HCEC 1CT (cell line): ENCODE data around the gene BCL7C.
"Not testable (repeated sequence)": the region's sequence is repeated elsewhere in the genome, so short reads cannot be mapped to it uniquely, and the experiment has no call there.

Experiments used
- DNase-seq: peaks from one replicate; pipeline ENCODE4 v3.0.0-alpha.2; 2017

BCL7C gene

DNA sequence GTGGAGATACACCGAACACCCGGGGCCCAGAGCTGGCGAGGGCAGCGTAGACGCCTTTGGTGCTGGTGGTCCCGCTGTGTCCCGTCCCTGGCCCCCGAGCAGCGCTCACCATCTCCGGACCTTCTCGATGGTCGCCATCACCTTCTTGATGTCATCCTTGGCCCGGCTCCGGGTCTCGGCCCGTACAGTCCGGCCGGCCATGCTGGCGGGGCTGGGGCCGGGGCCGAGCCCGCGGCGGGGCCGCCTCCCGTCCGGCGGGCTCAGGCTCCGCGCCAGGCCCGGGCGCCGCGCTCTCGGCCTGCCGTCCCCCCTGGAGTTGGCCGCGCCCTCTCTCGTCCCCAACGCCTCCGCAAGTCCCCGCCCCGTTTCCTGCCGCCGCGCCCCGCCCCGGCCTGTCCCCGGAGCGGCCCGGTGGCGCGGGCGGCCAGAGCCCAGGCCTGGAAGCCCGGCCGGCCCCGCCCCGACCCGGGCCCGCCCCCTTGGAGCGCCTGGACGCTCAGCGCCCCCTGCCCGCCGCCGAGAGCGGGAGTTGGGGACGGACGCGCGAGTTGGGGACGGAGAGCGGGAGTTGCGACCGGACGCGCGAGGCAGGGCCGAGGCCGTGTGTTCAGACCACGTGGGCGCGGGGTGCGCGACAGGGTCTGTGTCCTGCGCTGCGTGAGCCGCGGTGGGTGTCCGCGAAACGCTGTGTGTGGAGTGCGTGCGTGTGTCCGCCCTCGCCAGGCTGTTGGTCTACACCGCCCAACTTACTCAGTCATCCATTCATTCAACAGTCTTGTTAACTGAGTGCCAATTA is at the start of gene BCL7C:
TSS of gene BCL7C (minus strand) at position 334 of the 796 bp plus-strand sequence. CDS start at position 201, 133 bp downstream.
- DNase-seq = peak; percentile 85

DNA sequence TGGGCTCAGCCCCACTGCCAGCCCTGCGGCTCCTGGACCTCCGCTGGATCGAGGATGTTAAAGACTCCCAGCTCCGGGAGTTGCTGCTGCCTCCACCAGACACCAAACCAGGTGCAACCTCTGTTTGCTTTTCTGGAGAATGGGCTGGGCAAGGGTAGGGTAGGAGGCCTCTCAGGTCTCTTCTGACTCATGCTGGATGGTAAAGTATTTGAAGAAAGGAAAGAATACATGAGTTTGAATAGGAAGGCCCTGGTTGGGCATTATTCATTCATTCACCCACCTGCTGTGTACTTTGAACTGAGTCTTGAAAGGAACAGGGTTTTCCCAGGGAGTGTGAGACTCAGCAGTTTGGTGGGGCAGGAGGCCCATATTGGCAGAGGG is 48.5 kb upstream of the BCL7C start:
- DNase-seq = no peak

DNA sequence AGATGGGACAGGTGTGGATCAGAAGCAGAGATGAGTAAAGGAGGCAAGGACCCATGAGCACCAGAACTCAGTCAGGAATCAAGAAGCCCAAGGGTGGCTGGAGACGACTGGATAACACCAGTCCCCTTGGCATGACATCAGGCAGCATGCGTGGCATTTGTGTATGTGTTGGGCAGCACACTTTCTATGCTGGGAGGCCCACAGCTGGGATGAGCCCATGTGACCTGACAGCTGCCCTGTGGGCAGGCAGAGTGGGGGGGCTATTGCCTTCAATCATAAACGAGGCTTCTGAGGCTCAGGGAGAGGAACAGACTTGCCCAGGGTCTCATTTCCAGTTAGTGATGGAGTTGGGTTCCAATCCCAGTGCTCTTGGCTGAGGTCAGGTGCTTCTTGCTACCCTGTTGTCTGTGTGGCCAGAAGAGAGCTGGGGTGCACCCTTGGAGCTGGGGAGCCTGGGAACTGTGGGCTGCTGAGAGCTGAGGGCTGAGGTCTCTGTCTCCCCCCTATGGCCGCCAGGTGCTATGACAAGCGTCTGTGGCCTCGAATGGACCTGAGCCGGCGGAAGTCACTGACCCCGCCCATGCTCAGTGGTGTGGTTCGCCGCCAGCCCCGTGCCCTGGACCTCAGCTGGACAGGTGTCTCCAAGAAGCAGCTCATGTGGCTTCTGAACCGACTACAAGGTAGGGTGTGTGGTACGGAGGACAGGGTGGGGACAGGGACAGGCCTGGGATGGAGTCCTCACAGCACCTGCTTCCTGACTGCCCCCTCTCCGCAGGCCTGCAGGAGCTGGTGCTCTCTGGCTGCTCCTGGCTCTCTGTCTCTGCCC is 47.9 kb upstream of the BCL7C start:
- DNase-seq = peak; percentile 58

DNA sequence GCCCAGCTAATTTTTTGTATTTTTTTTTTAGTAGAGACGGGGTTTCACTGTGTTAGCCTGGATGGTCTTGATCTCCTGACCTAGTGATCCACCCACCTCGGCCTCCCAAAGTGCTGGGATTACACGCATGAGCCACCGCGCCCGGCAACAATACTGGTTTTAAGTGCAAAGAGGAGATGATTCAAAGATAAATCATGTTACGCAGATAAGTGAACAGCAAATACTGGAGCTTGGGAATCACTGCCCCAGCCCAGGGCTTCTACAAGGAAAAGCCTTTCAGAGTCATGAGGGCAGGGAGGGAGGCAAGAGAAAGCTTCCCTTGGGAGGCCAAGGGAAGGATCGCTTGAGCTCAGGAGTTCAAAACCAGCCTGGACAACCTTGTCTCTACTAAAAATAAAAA is 45.7 kb upstream of the BCL7C start:
- not testable (repeated sequence) for DNase-seq

DNA sequence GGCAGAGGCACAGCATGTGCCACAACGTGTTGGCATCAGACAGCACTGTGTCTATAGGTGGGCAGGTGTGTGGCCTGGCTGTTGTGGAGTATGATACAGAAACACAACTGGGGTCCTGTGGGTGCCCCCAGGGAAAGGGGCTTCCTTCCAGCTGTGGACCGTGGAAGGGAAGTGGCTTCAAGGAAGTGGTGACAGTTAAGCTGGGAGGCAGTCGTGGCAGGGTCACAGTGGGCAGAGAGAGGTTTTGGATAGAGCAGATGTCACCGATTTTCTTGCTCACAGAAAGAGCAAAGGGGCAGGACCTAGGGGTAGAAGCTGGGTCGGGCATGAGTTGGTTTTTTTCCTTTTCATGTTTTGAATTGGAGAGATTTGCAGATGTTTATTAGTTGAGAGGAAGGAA is 43.8 kb upstream of the BCL7C start:
- DNase-seq = no peak

DNA sequence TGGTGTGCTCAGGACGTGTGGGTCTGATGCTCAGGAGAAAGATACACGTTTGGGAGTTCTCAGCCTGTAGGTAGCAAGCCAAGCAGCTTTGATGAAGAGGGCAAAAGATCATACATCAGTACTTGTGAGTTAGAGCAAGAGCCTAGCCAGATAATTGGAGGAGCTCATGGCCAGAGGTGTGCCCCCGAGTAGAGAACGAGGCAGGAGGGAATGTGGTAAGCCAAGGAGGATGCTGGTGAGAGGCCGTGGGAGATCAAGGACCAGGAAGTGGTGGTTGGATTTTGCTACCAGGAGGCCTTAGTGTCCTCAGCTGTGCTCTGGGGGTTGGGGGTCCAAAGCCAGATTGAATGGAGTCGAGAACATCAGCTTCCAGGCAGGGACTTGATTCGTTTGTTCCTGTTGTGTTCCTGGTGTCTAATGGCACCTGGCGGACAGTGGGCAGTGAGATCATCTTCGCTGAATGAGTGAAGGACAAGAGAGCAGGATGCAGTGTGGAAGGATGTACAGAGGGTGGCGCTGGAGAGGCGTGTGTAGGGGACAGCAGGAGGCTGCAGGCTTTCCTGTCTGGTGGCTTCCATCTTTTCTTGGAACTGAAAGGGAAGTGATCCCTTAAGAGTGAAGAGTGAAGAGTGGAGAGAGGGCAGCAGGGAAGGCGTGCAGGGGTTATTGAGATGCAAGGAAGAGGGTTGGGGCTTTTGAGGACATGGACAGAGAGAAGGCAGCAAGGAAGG is 41.1 kb upstream of the BCL7C start:
- DNase-seq = peak; percentile 32

DNA sequence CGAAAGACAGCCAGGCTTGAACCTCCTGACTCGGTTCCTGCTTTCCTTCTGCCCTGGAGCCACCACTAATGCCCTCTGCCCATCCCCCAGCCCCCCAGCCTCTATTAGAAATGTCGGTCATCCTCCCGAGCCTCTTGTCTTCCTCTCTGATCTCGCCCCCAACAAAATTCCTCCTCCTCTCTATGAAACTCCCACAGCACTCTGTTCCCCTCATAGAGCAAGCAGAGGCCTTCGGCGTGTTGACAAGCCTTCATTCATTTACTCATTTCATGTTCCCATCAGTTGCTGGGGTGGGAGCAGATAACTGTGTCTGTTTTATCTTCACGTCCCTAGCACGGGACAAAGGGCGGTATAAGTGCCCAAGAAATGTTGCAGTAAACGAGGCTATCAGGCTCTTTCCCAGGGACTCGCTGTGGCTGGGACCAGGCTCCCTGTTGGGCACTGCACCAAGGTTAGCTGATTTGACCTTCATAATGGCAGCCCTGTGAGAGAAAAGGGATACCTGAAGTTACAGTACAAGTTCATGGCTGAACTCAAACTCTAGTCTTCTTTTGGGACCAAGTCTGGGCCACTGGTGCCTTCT is 37.3 kb upstream of the BCL7C start:
- no peak for DNase-seq

DNA sequence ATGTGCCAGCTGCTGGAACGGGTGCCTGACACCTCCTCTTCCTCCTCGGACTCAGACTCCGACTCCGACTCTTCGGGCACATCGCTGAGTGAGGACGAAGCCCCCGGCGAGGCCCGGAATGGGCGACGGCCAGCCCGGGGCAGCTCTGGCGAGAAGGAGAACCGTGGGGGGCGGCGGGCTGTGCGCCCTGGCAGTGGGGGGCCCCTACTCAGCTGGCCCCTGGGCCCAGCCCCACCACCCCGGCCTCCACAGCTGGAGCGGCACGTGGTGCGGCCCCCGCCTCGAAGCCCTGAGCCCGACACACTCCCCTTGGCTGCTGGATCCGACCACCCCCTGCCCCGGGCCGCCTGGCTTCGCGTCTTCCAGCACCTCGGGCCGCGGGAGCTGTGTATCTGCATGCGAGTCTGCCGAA is 36.3 kb upstream of the BCL7C start:
- no peak for DNase-seq

DNA sequence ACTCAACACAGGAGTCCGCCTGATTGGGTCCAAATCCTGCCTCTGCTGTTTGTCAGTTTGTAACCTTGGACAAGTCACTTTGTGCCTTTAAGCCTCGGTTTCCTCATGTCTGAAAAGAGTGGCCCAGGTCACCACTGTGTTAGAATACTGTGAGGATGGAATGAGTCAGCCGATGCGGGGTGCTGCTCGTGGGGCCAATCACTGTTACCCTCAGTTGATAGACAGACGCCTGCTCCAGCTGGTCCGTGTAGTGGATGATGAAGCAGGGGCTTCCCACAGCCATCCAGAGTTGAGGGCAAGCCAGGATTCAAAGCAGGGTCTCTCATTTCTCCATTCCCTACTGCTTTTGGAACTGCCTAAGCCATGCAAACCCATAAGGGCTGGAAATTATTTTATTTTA is 35.3 kb upstream of the BCL7C start:
- DNase-seq = no peak

DNA sequence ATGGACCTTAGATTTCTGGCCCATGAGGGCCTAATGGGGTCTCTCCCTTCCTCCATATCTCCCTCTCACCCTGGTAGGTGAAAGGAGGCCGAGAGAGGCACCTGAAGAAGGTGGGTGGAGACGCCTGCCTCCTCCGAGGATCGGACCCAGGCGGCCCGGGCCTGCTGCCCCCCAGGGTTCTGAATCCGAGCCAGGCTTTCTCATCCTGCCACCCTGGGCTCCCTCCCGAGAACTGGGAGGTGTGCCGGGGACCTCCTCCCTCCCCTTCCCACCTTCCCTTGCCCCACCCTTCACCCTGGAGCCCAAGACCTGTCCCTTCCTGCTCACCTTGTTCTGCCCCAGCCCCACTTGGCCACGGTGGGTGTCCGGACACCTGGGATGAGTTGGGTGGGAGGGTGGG is 34.5 kb upstream of the BCL7C start:
- no peak for DNase-seq

DNA sequence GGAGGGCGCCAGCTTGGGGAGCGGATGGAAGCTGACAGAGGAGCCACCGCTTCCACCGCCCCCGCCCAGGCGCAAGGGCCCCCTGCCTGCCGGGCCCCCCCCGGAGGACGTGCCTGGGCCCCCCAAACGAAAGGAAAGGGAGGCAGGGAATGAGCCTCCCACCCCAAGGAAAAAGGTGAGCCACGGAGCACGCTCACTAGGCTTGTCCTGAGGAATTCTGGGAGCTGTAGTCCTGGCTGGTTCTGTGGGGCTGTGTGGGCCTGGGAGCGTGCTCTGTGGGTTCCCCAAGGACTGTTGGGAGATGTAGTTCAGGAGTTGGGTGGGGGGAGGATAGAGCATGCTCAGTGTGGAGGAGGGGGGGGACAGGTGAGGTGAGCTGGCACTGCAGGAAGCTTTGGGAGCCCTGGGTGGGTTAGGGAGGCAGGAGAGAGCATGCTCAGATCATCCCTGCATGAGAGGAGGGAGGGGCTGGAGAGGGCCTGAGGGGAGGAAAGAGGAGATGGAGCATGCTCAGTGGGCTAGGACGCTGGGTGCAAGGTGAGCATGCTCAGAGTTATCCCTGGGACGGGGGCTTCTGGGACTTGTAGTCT is 34.0 kb upstream of the BCL7C start:
- DNase-seq = peak; percentile 36

DNA sequence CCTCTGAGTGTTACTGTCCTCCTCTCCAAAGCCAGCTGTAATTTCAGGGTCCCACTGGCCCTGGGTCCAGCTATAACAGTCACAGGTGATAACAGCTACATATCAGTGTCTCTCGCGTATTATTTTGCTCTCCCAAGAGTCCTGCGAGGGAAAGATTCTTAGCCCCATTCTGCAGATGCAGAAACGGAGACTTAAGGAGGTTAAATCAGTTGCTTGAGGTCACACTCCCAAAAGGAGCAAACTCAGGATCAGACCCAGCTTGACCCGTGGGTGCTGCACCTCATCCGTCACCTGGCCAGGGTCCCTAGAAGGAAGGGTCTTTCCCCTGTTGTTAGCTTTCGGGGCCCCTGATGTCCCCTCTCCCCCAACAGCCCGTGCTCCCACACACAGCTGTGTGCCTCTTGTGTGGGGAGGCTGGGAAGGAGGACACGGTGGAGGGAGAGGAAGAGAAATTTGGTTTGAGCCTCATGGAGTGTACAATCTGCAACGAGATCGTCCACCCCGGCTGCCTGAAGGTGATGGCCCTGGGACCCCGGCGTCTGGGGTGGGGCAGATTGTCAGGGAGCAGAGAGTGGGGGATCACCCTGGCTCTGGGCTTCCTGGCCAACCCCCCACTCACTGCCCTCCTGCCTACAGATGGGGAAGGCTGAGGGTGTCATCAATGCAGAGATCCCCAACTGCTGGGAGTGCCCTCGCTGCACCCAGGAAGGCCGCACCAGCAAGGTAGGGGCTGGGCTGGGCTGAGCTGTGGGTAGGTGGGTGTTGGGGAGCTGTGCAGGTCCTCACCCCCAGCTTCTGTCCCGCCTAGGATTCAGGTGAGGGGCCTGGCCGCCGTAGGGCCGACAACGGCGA is 33.3 kb upstream of the BCL7C start:
- no peak for DNase-seq

DNA sequence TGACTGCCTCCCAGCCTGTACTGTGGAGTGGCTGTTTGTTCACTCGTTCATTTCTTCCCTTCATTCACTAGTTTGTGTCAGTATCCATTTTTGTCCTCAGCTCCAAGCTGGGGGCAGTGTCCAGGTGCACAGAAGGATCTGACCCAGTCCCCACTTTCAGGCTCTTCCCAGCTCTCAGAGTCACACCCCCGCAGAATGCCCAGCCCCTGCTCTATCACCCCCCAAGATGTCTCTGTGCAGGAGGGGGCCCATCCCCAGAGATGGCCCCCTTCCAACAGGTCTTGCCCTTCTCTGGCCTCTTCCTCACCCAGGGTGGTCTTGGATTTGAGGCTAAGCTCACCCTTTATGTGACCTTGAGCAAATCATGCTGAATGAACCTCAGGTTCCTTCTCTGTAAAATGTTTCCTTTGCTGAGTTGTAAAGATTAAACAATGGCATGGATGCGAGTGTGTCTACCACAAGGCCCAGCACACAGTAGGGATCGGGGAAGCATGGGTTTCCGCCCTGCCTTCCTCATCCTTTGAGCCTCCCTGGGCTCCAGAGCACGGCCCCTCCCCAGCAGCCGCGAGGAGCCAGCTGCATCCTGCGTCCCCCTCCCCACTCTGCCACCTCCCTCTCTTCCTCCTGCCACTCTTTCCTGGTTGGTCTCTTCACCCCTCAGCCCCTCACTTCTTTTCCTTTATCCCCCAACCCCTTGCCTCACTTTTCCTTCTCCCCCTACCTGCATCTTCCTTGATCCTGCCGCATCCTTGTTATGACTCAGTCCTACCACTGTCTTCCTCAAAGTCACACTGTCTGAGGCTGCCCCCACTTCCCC is 32.3 kb upstream of the BCL7C start:
- no peak for DNase-seq

DNA sequence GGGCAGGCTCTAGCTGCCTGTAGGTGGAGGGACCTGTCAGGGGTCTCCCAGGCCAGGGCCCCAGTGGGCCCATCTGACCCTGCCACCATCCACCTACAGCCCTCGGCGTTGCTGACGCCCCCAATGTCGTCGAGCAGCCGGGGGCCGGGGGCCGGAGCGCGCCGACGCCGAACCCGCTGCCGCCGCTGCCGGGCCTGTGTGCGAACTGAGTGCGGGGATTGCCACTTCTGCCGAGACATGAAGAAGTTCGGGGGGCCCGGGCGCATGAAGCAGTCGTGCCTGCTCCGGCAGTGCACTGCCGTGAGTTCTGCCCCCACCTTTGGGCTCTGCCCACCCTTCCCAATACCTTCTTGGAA is 31.7 kb upstream of the BCL7C start:
- no peak for DNase-seq

DNA sequence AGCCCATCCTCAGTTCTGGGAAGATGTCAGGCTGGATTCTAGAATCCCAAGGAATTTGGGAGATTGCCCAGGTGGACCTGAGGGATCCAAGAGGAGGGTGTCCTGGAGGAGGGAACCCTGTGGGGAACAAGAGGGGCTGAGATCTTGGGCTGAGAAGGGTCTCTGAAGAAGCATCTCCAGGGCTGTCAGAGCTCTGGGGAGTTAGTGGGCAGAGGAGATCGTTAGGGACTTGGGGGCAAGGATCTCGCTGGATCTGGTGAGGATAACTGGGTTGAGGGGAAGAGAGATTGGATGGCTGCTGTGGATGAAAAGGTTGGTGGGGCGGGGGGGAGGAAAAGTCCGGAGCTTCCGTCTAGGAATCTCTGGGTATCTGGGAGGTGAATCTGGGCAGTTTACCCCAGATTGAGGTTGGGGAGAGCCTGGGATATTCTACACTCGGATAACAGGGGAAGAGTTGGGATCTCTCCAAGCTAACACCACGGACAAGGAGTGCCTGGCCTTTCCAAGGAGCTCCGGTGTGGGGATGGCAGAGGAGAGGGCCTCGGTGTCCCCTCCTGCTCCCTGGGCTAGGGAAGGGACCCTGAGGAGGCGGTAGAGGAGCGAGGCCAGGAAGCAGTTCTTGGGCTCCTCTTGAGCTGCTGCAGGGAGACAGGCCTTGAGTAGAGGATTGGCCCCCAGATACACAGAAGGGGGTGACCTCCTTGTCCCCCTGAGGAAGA is 31.2 kb upstream of the BCL7C start:
- DNase-seq = no peak

DNA sequence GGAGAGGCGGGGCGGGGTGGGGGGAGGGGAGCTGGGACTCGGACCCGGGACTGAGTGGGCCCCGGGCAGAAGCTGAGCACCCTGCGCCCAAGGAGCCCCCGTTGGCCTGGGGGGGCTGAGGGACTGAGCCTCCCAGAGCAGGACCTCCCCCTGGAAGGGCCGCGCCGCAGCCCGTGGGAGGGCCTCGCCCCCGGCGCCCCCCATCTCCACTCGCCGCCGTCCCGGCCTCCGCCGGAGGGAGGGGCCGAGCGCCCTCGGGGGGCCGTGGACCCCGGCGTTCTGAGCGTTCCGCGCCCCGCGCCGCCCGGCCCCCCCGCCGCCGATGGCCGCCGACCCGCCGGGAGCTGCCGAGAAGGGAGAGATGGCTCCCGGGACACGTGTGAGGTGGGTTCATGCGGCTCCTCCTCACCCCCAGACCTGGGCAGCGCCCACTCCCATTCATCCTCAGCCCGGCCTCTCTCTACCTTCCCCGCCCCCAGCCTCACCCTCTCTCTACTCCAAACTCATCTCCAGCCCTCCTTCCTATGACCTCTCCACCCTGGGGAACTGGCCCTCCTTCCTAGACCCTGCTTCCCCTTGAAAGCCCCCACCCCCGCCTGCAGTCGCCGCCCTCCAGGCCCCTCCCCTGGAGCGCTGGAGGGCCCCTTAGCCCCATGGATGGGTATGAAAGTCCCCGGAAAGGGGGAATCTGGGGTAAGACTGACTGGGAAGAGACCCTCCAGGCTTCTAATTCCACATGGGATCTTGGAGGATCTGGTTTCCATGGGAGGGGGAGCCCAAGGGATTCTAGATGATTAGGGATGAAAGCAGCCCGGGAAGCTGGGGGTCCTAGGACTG is 30.4 kb upstream of the BCL7C start:
- DNase-seq = no peak

DNA sequence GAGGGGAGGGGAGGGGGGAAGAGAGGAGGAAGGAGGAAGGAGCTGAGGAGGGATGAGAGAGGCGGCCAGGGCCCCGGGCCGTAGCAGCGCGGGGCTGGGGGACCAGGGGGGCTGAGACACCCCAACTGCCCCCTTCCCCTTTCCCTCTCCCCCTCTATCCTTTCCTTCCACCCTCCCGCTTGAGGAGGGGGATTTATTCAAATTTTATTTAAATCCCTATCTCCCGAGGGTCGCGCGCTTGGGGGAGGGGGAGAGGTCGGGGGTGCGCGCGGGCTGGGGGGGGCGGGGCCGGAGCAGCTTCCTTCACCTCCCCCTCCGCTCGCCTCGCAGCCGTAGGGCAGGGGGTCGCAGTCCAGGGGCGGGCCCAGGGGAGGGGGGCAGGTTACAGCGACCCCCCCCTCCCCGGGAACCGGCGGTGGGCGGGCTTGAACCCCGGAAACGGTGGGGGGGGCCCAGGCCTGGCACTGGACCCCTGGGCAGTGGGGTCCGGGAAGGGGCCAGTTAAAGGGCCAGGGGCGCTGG is 29.7 kb upstream of the BCL7C start, which contains the start of gene FBXL19:
TSS of gene FBXL19 (plus strand) at position 19 of the 522 bp plus-strand sequence. CDS start 2,183 bp downstream, outside the sequence.
- DNase-seq = no peak

DNA sequence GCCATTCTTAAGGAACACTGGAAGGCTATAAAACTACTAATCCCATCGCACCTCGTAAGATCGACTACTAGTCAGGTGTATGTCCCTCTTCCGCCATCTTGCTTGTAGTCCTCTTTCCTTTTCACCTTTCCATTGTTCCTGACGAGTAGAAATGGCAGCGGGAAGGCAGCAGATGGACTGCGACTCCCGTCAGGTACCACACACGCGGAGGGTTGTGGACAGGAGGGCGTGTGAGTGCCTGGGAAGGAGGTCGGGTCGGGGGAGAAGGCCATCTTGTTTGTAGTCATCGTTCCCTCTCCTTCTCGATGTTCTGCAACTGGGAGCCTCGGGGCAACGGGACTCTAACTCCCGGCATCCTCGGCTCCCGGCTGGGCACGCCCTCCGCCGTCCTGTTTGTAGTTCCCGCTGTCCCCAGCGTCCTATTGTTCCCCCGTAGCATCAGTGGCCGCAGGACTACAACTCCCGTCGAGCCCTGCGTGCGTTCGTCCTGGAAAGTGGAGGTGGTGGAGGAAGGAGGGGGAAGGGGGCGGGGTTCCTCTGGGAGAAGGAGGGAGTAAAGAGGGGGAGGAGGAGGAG is 29.2 kb upstream of the BCL7C start:
- peak; percentile 100 for DNase-seq
